NT2/D1 (cell line): ENCODE data around the gene NGRN.

Source experiments
- SUZ12 ChIP-seq: IDR thresholded peaks from 2 replicates; pipeline ENCODE4 v1.6.1; 2011; ENCODE audit not compliant: insufficient read length, insufficient read depth; ENCODE audit errors: extremely low read depth
- ZNF274 ChIP-seq: IDR thresholded peaks from 2 replicates; pipeline ENCODE4 v1.6.1; 2011; ENCODE audit warnings: mild to moderate bottlenecking, low read depth, low read length

DNA sequence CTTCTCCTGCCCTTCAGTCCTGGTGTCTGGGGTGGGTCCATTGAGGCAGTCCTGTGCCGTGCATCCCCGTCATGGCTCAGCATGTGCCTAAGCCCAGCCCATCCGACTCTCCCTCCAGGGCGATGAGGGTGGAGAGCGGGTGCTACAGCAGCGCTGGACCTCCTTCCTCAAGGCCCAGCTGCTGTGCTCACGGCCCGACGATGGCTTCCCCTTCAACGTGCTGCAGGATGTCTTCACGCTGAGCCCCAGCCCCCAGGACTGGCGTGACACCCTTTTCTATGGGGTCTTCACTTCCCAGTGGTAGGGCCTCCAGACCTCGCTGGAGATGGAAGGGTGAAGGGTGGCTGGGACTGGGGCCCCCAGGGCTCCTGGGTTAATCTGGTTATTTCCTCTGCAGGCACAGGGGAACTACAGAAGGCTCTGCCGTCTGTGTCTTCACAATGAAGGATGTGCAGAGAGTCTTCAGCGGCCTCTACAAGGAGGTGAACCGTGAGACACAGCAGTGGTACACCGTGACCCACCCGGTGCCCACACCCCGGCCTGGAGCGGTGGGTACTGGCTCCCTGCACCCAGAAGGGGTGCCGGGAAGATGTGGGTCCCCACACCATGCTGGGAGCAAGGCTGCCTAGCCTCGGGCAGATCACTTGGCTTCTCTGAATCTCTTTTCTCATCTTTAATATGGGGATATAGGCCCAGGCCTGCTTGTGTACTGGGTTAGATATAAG, 41.9 kb upstream of the NGRN start:
- TF ChIP-seq ZNF274 (no peak), SUZ12 (no peak)
